ENCODE results near the gene NFAT5.

GRCh38 chr16:69563605-69564580 lies 1.9 kb upstream of the NFAT5 start:
- peak; percentile 73 for TF ChIP-seq POLR2AphosphoS5 (IDR thresholded peaks at IDR 0.05; ENCODE audit: low read depth, low read length)
- peak; percentile 76 for TF ChIP-seq TAF1 (IDR thresholded peaks at IDR 0.05; ENCODE audit: low read depth, low read length)
- peak; percentile 82 for TF ChIP-seq SPI1 (IDR thresholded peaks at IDR 0.05; ENCODE audit: low read depth, low read length)
